OCI-LY7 (cell line): ENCODE data around the gene MED1. TPM values are rescaled to one million over a fixed set of nuclear protein-coding genes. Genes with fewer than 3 reads are reported as not detected.
"Not testable (repeated sequence)": the region's sequence is repeated elsewhere in the genome, so short reads cannot be mapped to it uniquely, and the experiment has no call there.

Experiments used
- Bru-seq: library from RNA; stranded (reverse); fragments of 400-500 nt; gene quantifications from one replicate; lab custom pipeline; 2021; lab: Mats Ljungman, UMichigan
- BruChase-seq, 2 experiments: library from RNA; stranded (reverse); fragments of 400-500 nt; gene quantifications; one replicate each; lab custom pipeline; 2021; lab: Mats Ljungman, UMichigan
- BruUV-seq: library from RNA; stranded (reverse); fragments of 400-500 nt; replicated peaks from 2 replicates; lab custom pipeline; 2021; lab: Mats Ljungman, UMichigan
- CTCF ChIA-PET: fragments of 300-600 bp; sonication (Branson Sonifier 250); formaldehyde crosslinking; loops from one replicate; lab custom pipeline; 2022; ENCODE audit warnings: antibody characterized with exemption; ENCODE audit not compliant: unreplicated experiment; lab: Charles Lee
- POLR2A ChIA-PET: fragments of 300-600 bp; sonication (Branson Sonifier 250); formaldehyde crosslinking; loops from one replicate; lab custom pipeline; 2022; ENCODE audit warnings: antibody characterized with exemption; lab: Charles Lee
- DNase-seq: peaks from one replicate; pipeline ENCODE4 v3.0.0-alpha.2; 2015; ENCODE audit warnings: low spot score
- H2AFZ ChIP-seq: fragments of 200-600 bp; sonication (generic), shearing (Covaris generic); 2 replicates; pipeline ENCODE4 v1.6.1; 2014; ENCODE audit warnings: mild to moderate bottlenecking, antibody characterized with exemption, low read length, moderate library complexity
- H3K27ac ChIP-seq: fragments of 200-600 bp; sonication (generic); 2 replicates; pipeline ENCODE4 v1.5.1; 2014; ENCODE audit warnings: mixed run types, low read depth, mild to moderate bottlenecking, moderate library complexity, low read length, inconsistent platforms; ENCODE audit not compliant: poor library complexity, severe bottlenecking
- H3K36me3 ChIP-seq: fragments of 200-600 bp; sonication (generic); 2 replicates; pipeline ENCODE4 v1.6.1; 2014; ENCODE audit warnings: mild to moderate bottlenecking, antibody characterized with exemption, low read length, moderate library complexity, mixed read lengths; ENCODE audit not compliant: insufficient read depth
- H3K4me1 ChIP-seq: fragments of 200-600 bp; sonication (generic); 2 replicates; pipeline ENCODE4 v1.5.1; 2014; ENCODE audit warnings: mild to moderate bottlenecking, low read length; ENCODE audit not compliant: insufficient read depth, poor library complexity, severe bottlenecking
- H3K4me2 ChIP-seq: fragments of 200-600 bp; sonication (generic); 2 replicates; pipeline ENCODE4 v1.6.1; 2014; ENCODE audit warnings: mild to moderate bottlenecking, low read length
- H3K4me3 ChIP-seq: fragments of 200-600 bp; sonication (generic); 2 replicates; pipeline ENCODE4 v1.5.1; 2014; ENCODE audit warnings: mild to moderate bottlenecking, low read depth, low read length; ENCODE audit not compliant: poor library complexity, severe bottlenecking
- H3K79me2 ChIP-seq: fragments of 200-600 bp; sonication (generic); 2 replicates; pipeline ENCODE4 v1.6.1; 2016; ENCODE audit warnings: low read depth, mild to moderate bottlenecking, low read length, moderate library complexity, mixed read lengths; ENCODE audit not compliant: insufficient read depth
- H3K9me2 ChIP-seq: fragments of 200-600 bp; sonication (generic); 2 replicates; pipeline ENCODE4 v1.6.1; 2016; ENCODE audit warnings: mild to moderate bottlenecking, low read length, mixed read lengths; ENCODE audit not compliant: insufficient read depth
- H3K9me3 ChIP-seq: fragments of 200-600 bp; sonication (generic); 2 replicates; pipeline ENCODE4 v1.6.1; 2014; ENCODE audit warnings: mild to moderate bottlenecking, mixed run types, low read length, mixed read lengths
- H4K20me1 ChIP-seq: fragments of 200-600 bp; sonication (generic); 2 replicates; pipeline ENCODE4 v1.6.1; 2014; ENCODE audit warnings: mild to moderate bottlenecking, antibody characterized with exemption, low read length, moderate library complexity, mixed read lengths; ENCODE audit not compliant: insufficient read depth
- CTCF ChIP-seq: fragments of 200-600 bp; sonication (generic); conservative IDR thresholded peaks from 2 replicates; pipeline ENCODE4 v1.5.1; 2014; ENCODE audit warnings: mild to moderate bottlenecking, antibody characterized with exemption, low read length, moderate library complexity, mixed read lengths
- EZH2phosphoT487 ChIP-seq: fragments of 200-600 bp; sonication (generic); IDR thresholded peaks from 2 replicates; pipeline ENCODE4 v1.6.1; 2018; ENCODE audit warnings: low read depth, borderline replicate concordance, mild to moderate bottlenecking, mixed run types, antibody characterized with exemption, low read length, moderate library complexity, mixed read lengths
- intact Hi-C: fragments of 100-400 bp; cut with micrococcal nuclease; formaldehyde crosslinking; loops from one replicate; pipeline ENCODE4 v1.10.0; 2022; ENCODE audit not compliant: unreplicated experiment
- long read RNA-seq: library from polyadenylated mRNA; stranded (forward); transcript quantifications from one replicate; pipeline ENCODE4 v2.0.0, GENCODE V29; 2022
- total RNA-seq, 2 experiments: library from RNA; depleted of rRNA in 1 of 2; stranded (reverse); fragments of >200 nt in 1 of 2; shearing (Covaris generic) in 1 of 2; gene quantifications; 2 replicates each; pipeline ENCODE4 v1.2.3, GENCODE V29; 2014 to 2022

The MED1 gene
- total RNA-seq (2014; rRNA removed; shearing (Covaris generic)), result 32.2 and 33.9 TPM in 2 replicates
- 73.2 and 73.4 TPM in 2 replicates for total RNA-seq (2022)
- percentile 77 among the genes with signal in this experiment for Bru-seq, nascent RNA
- percentile 89 among the genes with signal in this experiment for BruChase-seq, experiment 1, labeled RNA remaining after a 6-hour chase
- BruChase-seq, experiment 2, labeled RNA remaining after a 2-hour chase, result percentile 94 among the genes with signal in this experiment
- long read RNA-seq, full-length matches to known transcripts, result 7 of 43 reads
- long read RNA-seq, partial matches to known transcripts, result 3 of 43 reads
- long read RNA-seq, other reads (novel, unspliced or antisense), result 33 of 43 reads

- Histone ChIP-seq H3K4me1 (peaks cover 26% of the 10 kb centered on the region), H4K20me1 (no peaks in the 10 kb centered on the region; the same call in 1 of the 2 replicates), H3K27ac (peak within 1 kb of the TSS; percentile 60), H3K79me2 (peaks cover 48% of the 10 kb centered on the region), H2AFZ (peak within 1 kb of the TSS; percentile 67; the same call in 1 of the 2 replicates), H3K9me2 (no peaks in the 10 kb centered on the region), H3K9me3 (no peaks in the 10 kb centered on the region), H3K4me2 (peak within 1 kb of the TSS; percentile 88), H3K4me3 (peak within 1 kb of the TSS; percentile 95), H3K36me3 (peaks cover 25% of the 10 kb centered on the region)
- no peak for TF ChIP-seq CTCF
- no peak for TF ChIP-seq EZH2phosphoT487
- ChIA-PET POLR2A (interaction anchor here (0.5 to 5.1 kb wide), 10 partner anchors 10 to 352 kb away, joined by 3 to 67 read pairs (median 3); partner anchors contain the start of gene CDK12), CTCF (interaction anchor here (0.9 kb wide), 1 partner anchor 17 kb away, joined by 5 read pairs; no protein-coding TSS in a partner anchor)
- peak; percentile 100 for DNase-seq
- intact Hi-C loops, result loop anchor here (1.0 to 10.0 kb wide), 2 partner anchors 10 to 304 kb away; partner anchors contain the start of gene CDK12
- no TSS peak for BruUV-seq
Measured at GRCh38 chr17:39450847-39451581, at the start of gene MED1. MED1 (minus strand) TSS chr17:39451263; CDS start chr17:39451062, 201 bp downstream.

GRCh38 chr17:39496921-39497320 is 45.9 kb upstream of the MED1 start:
- H3K4me2 ChIP-seq, CTCF ChIA-PET, H3K79me2 ChIP-seq, H3K4me3 ChIP-seq, BruUV-seq, H3K9me2 ChIP-seq, H3K9me3 ChIP-seq, DNase-seq, H3K27ac ChIP-seq, H2AFZ ChIP-seq, H3K4me1 ChIP-seq, H4K20me1 ChIP-seq: not testable (repeated sequence)
- peaks cover 91% of the 10 kb centered on the region for H3K36me3 ChIP-seq
- POLR2A ChIA-PET, result interaction anchor here (0.6 kb wide), 1 partner anchor 891 kb away, joined by 4 read pairs; no protein-coding TSS in a partner anchor
- intact Hi-C loops, result loop anchor here (10.0 kb wide), 1 partner anchor 72 kb away; no protein-coding TSS in a partner anchor

- intact Hi-C loops, result no loop called here
- Histone ChIP-seq H3K9me3 (no peaks in the 10 kb centered on the region), H3K27ac (no peak overlapping the region), H4K20me1 (no peaks in the 10 kb centered on the region; the same call in 1 of the 2 replicates), H3K4me1 (peaks cover 8% of the 10 kb centered on the region), H3K79me2 (peaks cover 41% of the 10 kb centered on the region; the same call in 1 of the 2 replicates), H3K9me2 (no peaks in the 10 kb centered on the region), H2AFZ (no peak overlapping the region), H3K4me3 (no peak overlapping the region), H3K4me2 (no peak overlapping the region), H3K36me3 (peaks cover 74% of the 10 kb centered on the region)
- POLR2A ChIA-PET, result interaction anchor here (0.8 to 0.9 kb wide), 2 partner anchors 14 to 15 kb away, joined by 3 read pairs; no protein-coding TSS in a partner anchor
- no TSS peak for BruUV-seq
- DNase-seq, result no peak
- CTCF ChIA-PET, result no interaction called here
- no peak for TF ChIP-seq CTCF
- no peak for TF ChIP-seq EZH2phosphoT487
Measured at GRCh38 chr17:39487946-39488345, 36.9 kb upstream of the MED1 start.

GRCh38 chr17:39487490-39487889 is 36.4 kb upstream of the MED1 start:
- not testable (repeated sequence) for H3K27ac ChIP-seq

More at GRCh38 chr17:39487490-39487889, 36.4 kb upstream of the MED1 start:
- DNase-seq, H3K9me3 ChIP-seq, CTCF ChIA-PET, BruUV-seq, H2AFZ ChIP-seq, H4K20me1 ChIP-seq, H3K4me1 ChIP-seq, intact Hi-C loops, H3K9me2 ChIP-seq, H3K4me2 ChIP-seq, POLR2A ChIA-PET, H3K4me3 ChIP-seq: not testable (repeated sequence)
- H3K79me2 ChIP-seq, result peaks cover 42% of the 10 kb centered on the region; the same call in 1 of the 2 replicates
- H3K36me3 ChIP-seq, result peaks cover 74% of the 10 kb centered on the region
